Mesendoderm (in vitro differentiated cells): ENCODE results near the gene TAC4.

ENCODE experiments used
- DNase-seq: peaks from one replicate; pipeline ENCODE4 v3.0.0; 2013
- H2AK5ac ChIP-seq: 2 replicates; pipeline ENCODE4 v1.6.1; 2013; ENCODE audit warnings: low read length, inconsistent platforms
- H2BK120ac ChIP-seq: 2 replicates; pipeline ENCODE4 v1.6.1; 2013; ENCODE audit warnings: low read depth, mild to moderate bottlenecking, low read length, moderate library complexity, mixed read lengths
- H2BK15ac ChIP-seq: replicated peaks from 2 replicates; pipeline ENCODE4 v1.6.1; 2013; ENCODE audit warnings: low read depth, mild to moderate bottlenecking, moderate library complexity
- H2BK5ac ChIP-seq: 2 replicates; pipeline ENCODE4 v1.6.1; 2013; ENCODE audit warnings: low read length, inconsistent platforms
- H3K18ac ChIP-seq: 2 replicates; pipeline ENCODE4 v1.6.1; 2013; ENCODE audit warnings: mild to moderate bottlenecking, low read length, mixed read lengths
- H3K23ac ChIP-seq: one replicate; pipeline ENCODE4 v1.6.1; 2013; ENCODE audit warnings: low read length
- H3K27ac ChIP-seq: 2 replicates; pipeline ENCODE4 v1.5.1; 2013; ENCODE audit warnings: low read depth, mild to moderate bottlenecking, inconsistent platforms, low read length, moderate library complexity
- H3K27me3 ChIP-seq: 2 replicates; pipeline ENCODE4 v1.6.1; 2013; ENCODE audit warnings: low read length, control low read depth, mild to moderate bottlenecking, inconsistent platforms; ENCODE audit not compliant: insufficient read depth, poor library complexity
- H3K36me3 ChIP-seq: 2 replicates; pipeline ENCODE4 v1.6.1; 2013; ENCODE audit warnings: low read length, inconsistent platforms; ENCODE audit not compliant: control insufficient read depth, insufficient read depth
- H3K4ac ChIP-seq: one replicate; pipeline ENCODE4 v1.6.1; 2013; ENCODE audit warnings: low read depth, mild to moderate bottlenecking, low read length, moderate library complexity
- H3K4me1 ChIP-seq: 2 replicates; pipeline ENCODE4 v1.6.1; 2013; ENCODE audit warnings: low read depth, low read length, inconsistent platforms; ENCODE audit not compliant: control insufficient read depth
- H3K4me2 ChIP-seq: 2 replicates; pipeline ENCODE4 v1.6.1; 2013; ENCODE audit warnings: low read length
- H3K4me3 ChIP-seq: 2 replicates; pipeline ENCODE4 v1.5.1; 2013; ENCODE audit warnings: mild to moderate bottlenecking, low read length
- H3K56ac ChIP-seq: one replicate; pipeline ENCODE4 v1.6.1; 2013; ENCODE audit warnings: low read length
- H3K79me1 ChIP-seq: 2 replicates; pipeline ENCODE4 v1.6.1; 2013; ENCODE audit warnings: low read length, inconsistent platforms
- H3K79me2 ChIP-seq: 2 replicates; pipeline ENCODE4 v1.6.1; 2013; ENCODE audit warnings: mild to moderate bottlenecking, low read length; ENCODE audit not compliant: control insufficient read depth, insufficient read depth
- H3K9ac ChIP-seq: 2 replicates; pipeline ENCODE4 v1.6.1; 2013; ENCODE audit warnings: low read length, inconsistent platforms
- H4K5ac ChIP-seq: one replicate; pipeline ENCODE4 v1.6.1; 2013; ENCODE audit warnings: low read length
- H4K8ac ChIP-seq: one replicate; pipeline ENCODE4 v1.6.1; 2013; ENCODE audit warnings: low read depth, mild to moderate bottlenecking, control low read depth, low read length, moderate library complexity
- WGBS: extraction: QIAGEN DNeasy Blood & Tissue Kit; methylation state at CpG from one replicate; pipeline ENCODE4 v1.1.7; 2013; ENCODE audit warnings: low lambda C conversion rate, missing lambda C conversion rate; ENCODE audit not compliant: insufficient coverage; ENCODE audit errors: extremely low coverage; 5-methylcytosine and 5-hydroxymethylcytosine counted together

The TAC4 gene

DNA sequence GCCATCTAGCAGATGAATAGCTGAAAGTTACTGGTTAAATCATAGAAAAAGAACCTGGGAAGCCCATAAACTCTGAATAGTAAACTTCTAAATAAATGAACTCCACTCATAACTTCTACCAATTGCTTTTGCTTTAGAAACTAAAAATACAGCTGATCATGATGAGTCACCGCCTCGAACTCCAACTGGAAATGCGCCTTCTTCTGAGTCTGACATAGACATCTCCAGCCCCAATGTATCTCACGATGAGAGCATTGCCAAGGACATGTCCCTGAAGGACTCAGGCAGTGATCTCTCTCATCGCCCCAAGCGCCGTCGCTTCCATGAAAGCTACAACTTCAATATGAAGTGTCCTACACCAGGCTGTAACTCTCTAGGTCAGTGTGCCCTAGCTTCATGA lies 49.7 kb downstream of the TAC4 start:
- no peak overlapping the region for H3K18ac ChIP-seq
- H3K36me3 ChIP-seq: peaks cover 6% of the 10 kb centered on the region
- peaks cover 12% of the 10 kb centered on the region for H3K79me1 ChIP-seq
- no peak for DNase-seq
- no peak overlapping the region for H3K56ac ChIP-seq
- H4K8ac ChIP-seq: no peak overlapping the region
- H3K4me3 ChIP-seq: no peak overlapping the region
- no peak overlapping the region for H3K4ac ChIP-seq
- no peak overlapping the region for H2BK5ac ChIP-seq
- H2BK120ac ChIP-seq: no peak overlapping the region
- H3K27me3 ChIP-seq: no peaks in the 10 kb centered on the region
- H3K9ac ChIP-seq: no peak overlapping the region
- no peak overlapping the region for H3K4me2 ChIP-seq
- no peak overlapping the region for H2AK5ac ChIP-seq
- no CpG with 5 or more reads among the region's 8 CpGs for WGBS
- H4K5ac ChIP-seq: no peak overlapping the region
- H3K4me1 ChIP-seq: no peaks in the 10 kb centered on the region
- peaks cover 16% of the 10 kb centered on the region for H3K79me2 ChIP-seq
- no peak overlapping the region for H2BK15ac ChIP-seq
- no peak overlapping the region for H3K27ac ChIP-seq
- H3K23ac ChIP-seq: no peak overlapping the region

GRCh38 chr17:49795372-49795771 lies 52.5 kb downstream of the TAC4 start:
- Histone ChIP-seq H3K4me1 (no peaks in the 10 kb centered on the region), H3K56ac (no peak overlapping the region), H3K18ac (no peak overlapping the region), H3K4me3 (no peak overlapping the region), H3K4ac (no peak overlapping the region), H3K23ac (no peak overlapping the region), H2BK120ac (no peak overlapping the region), H4K5ac (no peak overlapping the region), H3K9ac (no peak overlapping the region), H2BK15ac (no peak overlapping the region), H4K8ac (no peak overlapping the region), H3K4me2 (no peak overlapping the region), H3K36me3 (peaks cover 9% of the 10 kb centered on the region), H3K27me3 (no peaks in the 10 kb centered on the region), H3K79me1 (peaks cover 12% of the 10 kb centered on the region), H2BK5ac (no peak overlapping the region), H3K27ac (no peak overlapping the region), H2AK5ac (no peak overlapping the region), H3K79me2 (peaks cover 31% of the 10 kb centered on the region)
- no peak for DNase-seq
- no CpG with 5 or more reads among the region's 5 CpGs for WGBS

GRCh38 chr17:49793309-49793708 lies 54.6 kb downstream of the TAC4 start:
- Histone ChIP-seq H3K18ac (no peak overlapping the region), H3K4me2 (no peak overlapping the region), H3K27ac (no peak overlapping the region), H4K5ac (no peak overlapping the region), H3K23ac (no peak overlapping the region), H3K4me1 (peaks cover 3% of the 10 kb centered on the region), H2BK120ac (no peak overlapping the region), H2BK15ac (no peak overlapping the region), H3K56ac (no peak overlapping the region), H3K79me1 (peaks cover 18% of the 10 kb centered on the region), H3K9ac (no peak overlapping the region), H3K4ac (no peak overlapping the region), H4K8ac (no peak overlapping the region), H3K36me3 (peaks cover 9% of the 10 kb centered on the region), H3K4me3 (no peak overlapping the region), H2AK5ac (no peak overlapping the region), H2BK5ac (no peak overlapping the region), H3K79me2 (peaks cover 43% of the 10 kb centered on the region), H3K27me3 (no peaks in the 10 kb centered on the region)
- no CpG with 5 or more reads among the region's 3 CpGs for WGBS
- DNase-seq: no peak

- Histone ChIP-seq H3K9ac (no peak overlapping the region), H3K4me3 (peak overlapping the region; percentile 20), H3K27me3 (no peaks in the 10 kb centered on the region), H4K8ac (no peak overlapping the region), H4K5ac (no peak overlapping the region), H3K4ac (no peak overlapping the region), H3K23ac (no peak overlapping the region), H3K27ac (no peak overlapping the region), H2BK15ac (no peak overlapping the region), H2BK5ac (no peak overlapping the region), H3K79me2 (peaks cover 34% of the 10 kb centered on the region), H3K79me1 (peaks cover 9% of the 10 kb centered on the region), H2BK120ac (no peak overlapping the region), H3K56ac (no peak overlapping the region), H3K4me1 (peaks cover 3% of the 10 kb centered on the region), H3K18ac (no peak overlapping the region), H2AK5ac (no peak overlapping the region), H3K36me3 (peaks cover 4% of the 10 kb centered on the region), H3K4me2 (peak overlapping the region; percentile 72)
- no CpG with 5 or more reads among the region's 17 CpGs for WGBS
- DNase-seq: no peak
These were observed 58.7 kb downstream of the TAC4 start for GRCh38 chr17:49789243-49789578.

DNA sequence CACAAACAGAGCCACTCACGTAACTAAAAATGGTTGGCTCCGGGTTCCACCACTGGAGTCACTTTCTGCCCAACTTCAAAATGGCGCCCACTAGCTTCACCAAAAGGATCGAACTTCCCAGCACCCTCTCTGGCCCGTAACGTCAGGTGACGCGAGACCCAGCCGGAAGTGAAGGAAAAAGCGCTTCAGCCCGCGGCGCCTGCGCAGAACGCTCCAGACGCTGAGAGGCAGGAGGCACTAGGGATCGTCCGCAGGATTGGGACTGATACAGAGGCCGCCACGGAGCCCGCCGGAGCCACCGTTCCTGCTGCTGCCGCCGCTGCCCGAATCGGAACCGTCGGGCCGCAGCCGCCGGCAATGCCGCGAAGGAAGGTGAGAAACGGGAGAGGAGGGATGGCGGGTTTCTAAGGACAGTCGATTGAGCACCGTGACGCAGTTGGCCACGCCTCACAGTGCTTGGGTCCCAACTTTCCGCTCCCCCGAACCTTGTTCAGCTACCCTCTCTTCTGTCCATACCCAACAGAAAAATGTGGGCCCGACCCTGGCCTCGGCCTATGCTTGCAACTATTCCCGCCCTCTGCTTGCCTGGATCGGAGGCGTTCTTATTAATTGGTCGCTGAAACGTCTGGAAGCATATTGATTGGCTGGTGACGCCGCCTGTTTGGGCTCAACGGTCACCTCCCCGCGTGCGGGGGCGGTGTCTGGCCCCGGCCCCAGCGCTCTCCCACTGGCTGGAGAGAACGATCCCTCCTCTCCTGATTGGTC lies 59.2 kb downstream of the TAC4 start, which contains the start of gene KAT7:
TSS of gene KAT7 (plus strand) at position 204 of the 765 bp plus-strand sequence. CDS start at position 358, 154 bp downstream.
- Histone ChIP-seq H3K9ac (peak within 1 kb of the TSS; percentile 100), H3K4me1 (peaks cover 3% of the 10 kb centered on the region), H3K79me1 (peaks cover 9% of the 10 kb centered on the region), H2BK120ac (no peak within 1 kb of the TSS), H2BK5ac (peak within 1 kb of the TSS; percentile 97), H3K56ac (peak within 1 kb of the TSS; percentile 100), H2AK5ac (peak within 1 kb of the TSS; percentile 95), H3K4me3 (peak within 1 kb of the TSS; percentile 100), H3K36me3 (peaks cover 4% of the 10 kb centered on the region), H3K4me2 (peak within 1 kb of the TSS; percentile 72), H3K27me3 (no peaks in the 10 kb centered on the region), H3K18ac (peak within 1 kb of the TSS; percentile 89), H4K5ac (peak within 1 kb of the TSS; percentile 21), H3K79me2 (peaks cover 32% of the 10 kb centered on the region), H2BK15ac (no peak within 1 kb of the TSS), H4K8ac (no peak within 1 kb of the TSS), H3K4ac (peak within 1 kb of the TSS; percentile 98), H3K23ac (no peak within 1 kb of the TSS), H3K27ac (peak within 1 kb of the TSS; percentile 74)
- WGBS: no CpG with 5 or more reads among the region's 59 CpGs
- peak; percentile 100 for DNase-seq
